Stimulated activated CD8-positive, alpha-beta memory T cell treated with anti-CD3 and anti-CD28 coated beads, Interleukin-12 subunit alpha, Interleukin-12 subunit beta, amount 100 ng/mL, for 1 hour (primary cell): Measurements from ENCODE around the gene OBSL1.

Source experiments
- DNase-seq: peaks from one replicate; pipeline ENCODE4 v3.0.0-alpha.2; 2020; ENCODE audit warnings: low read depth

OBSL1 gene

DNA sequence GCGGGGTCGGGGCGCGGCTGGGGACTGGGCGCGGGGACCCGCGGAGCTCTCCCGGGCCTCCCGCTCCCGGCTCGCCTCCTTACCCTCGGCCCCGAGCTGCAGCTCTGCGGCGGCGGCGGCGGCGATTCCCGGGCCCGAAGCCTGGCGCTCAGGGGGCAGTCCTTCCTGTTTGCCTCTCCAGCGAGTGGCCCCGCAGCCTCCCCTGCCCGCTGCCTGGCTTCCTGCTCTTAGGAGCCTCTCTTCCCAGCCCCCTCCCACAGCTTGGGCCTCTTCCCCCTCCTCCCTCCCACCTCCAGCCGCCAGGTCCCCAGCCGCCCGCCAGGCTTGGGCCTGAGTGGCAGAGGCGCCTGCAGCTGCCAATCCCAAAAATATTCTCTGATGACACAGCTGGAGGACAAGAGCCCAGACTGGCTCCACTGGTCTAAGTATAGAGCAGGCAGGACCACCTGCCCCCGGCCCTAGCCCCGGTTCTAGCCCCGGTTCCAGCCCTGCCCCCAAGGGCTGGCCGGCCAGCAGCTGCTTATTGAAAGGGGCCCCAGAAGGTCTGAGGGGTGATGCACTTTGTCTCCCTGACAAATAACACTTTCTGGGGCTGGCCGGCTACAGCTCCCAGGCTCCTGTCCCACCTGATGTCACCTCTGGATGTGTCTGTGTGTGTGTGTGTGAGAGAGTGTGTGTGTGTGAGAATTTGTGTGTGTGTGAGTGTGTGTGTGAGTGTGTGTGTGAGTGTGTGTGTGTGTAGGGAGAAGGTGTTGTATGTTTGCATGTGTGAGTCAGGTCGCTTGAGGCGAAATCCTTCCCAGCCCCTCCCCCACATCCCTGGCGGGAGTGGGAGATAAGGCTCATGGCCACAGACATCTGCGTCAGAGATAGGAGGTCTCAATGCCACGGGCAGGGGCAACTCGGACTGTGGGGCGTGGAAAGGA lies at the start of gene OBSL1:
OBSL1 (minus strand) TSS at position 229 of the 926 bp plus-strand sequence. CDS start 307 bp downstream, outside the sequence.
- DNase-seq: no peak

DNA sequence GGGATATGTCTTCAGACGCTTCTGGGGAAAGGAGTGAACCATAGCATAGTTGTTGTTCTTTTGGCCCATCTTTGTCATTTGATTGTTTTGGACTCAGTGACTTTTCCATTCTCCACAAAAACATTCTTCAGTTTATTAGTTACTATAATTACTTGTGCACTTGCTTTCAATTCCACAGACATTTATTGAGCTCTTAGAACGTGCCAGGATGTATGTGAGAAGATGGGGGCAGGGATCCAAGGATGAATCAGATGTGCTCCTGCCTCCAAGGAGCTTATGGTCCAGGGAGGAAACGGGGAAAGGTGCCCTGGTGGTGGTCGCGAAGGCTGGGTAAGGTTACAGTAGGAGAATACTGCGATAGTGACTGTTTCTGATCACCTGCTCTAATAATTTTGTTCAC lies 49.2 kb upstream of the OBSL1 start:
- DNase-seq: no peak

DNA sequence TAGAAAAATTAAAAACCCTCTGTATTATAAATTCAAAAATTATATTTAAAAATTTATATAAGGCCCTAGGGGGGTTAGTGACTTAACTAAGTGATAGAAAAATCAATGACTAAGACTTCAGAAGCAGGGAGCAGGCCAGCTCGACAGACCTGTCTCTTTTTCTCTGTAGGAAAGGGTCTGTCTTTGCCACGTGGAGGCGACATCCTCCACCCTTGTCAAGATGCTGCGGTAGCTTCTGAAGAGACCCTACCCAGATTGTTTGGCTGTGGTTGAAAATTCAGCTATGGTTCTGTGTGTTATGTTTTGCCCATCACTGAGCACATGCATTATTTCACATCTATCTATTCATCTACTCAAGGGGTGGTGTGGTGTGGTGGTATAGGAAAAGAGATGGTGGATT lies 47.9 kb upstream of the OBSL1 start:
- no peak for DNase-seq

DNA sequence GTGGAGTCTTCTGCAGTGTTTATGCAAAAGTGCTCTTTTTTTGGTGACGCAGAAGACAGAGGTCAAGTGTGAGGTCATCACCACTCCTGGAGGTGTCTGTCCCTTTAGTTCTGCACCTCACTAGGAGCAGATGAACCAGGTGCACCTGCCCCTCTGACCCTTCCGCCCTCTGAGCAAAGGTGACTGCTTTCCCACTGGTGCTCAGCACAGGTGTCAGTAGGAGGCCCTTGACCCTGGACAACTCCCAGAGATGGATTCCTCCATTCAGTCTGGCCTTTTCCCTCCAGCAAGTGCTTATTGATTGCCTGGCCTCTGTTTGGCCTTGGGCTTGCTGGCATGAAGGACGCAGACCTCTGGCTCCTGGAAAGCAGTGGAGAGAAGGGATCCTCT lies 47.4 kb upstream of the OBSL1 start:
- no peak for DNase-seq

DNA sequence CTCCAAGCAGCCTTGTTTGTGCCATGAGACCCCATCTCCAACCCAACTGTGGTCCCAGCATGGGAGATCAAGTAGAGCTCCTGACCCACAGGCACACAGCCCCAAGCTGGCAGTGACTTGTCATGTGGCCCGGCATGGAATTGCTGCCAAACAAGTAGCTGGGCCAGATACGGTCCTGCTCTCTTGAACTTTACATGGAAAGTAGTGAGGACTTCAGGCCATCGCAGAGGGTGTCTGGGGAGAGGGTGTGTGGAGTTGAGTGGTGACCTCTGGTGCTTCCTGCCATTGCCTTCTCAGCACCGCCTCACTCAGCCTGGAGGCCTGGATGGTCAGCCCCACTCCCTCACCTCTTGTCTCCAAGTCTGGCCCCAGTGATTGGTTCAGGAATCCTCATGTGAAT lies 45.2 kb upstream of the OBSL1 start:
- no peak for DNase-seq

DNA sequence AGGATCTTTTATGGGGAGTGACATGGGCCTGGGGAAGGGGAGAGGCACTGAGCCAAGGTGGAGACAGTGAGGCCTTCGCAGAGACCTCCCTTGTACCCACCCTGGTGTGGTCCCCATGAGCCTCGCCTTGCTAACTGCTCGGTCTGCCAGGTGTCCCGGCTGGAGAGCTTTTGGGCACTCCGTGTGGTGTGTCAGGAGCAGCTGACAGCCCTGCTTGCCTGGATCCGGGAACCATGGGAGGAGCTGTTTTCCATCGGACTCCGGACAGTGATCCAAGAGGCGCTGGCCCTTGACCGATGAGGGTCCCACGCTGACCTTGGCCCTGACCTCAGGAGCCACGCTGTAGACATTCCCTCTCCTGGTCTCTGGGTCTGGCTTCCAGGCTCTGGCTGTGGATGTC lies 44.6 kb upstream of the OBSL1 start:
- DNase-seq: no peak

DNA sequence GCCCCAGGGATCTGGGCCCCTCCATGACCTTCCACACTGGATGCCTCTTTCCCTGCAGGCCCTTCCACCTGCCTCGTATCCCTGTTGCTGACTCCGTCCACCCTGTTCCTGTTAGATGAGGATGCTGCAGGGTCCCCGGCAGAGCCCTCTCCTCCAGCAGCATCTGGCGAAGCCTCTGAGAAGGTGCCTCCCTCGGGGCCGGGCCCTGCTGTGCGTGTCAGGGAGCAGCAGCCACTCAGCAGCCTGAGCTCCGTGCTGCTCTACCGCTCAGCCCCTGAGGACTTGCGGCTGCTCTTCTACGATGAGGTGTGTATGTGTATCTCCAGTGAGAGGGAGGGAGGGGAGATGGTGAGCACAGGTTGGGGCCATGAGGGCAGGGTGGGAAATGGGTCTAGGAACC lies 43.7 kb upstream of the OBSL1 start:
- DNase-seq: no peak

DNA sequence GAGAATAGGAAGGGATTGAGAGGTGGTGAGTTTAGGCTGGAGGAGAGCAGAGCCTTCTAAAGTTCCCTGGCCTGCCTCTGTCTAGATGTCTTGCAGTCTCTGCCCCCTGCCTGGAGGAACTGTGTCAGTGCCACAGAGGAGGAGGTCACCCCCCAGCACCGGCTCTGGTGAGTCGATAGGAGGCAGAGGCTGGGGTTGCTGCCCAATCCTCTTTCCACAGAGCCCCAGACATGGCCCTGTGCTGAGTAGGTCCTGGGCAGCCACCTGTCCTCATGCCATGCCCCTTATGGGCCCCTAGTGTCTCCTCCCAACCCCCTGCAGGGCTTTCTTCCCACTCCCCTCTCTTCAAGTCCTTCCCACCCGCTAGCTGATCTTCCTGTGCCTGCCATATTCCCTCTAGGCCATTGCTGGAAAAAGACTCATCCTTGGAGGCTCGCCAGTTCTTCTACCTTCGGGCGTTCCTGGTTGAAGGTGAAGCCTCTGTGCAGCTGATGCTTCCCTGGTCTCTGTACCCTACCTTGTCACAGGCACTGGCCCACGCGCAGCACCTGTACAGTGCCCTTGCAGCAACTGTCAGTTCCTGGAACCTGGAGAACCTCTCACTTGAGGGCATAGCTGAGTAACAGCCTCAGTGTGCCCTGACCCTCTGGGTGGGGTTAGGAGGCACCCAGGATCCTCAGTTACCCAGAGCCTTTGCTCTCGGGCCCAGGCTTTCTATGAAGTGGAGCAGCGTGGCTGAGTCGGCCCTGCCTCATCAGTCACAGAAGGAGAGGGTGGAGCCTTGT lies 42.9 kb upstream of the OBSL1 start:
- DNase-seq: no peak

DNA sequence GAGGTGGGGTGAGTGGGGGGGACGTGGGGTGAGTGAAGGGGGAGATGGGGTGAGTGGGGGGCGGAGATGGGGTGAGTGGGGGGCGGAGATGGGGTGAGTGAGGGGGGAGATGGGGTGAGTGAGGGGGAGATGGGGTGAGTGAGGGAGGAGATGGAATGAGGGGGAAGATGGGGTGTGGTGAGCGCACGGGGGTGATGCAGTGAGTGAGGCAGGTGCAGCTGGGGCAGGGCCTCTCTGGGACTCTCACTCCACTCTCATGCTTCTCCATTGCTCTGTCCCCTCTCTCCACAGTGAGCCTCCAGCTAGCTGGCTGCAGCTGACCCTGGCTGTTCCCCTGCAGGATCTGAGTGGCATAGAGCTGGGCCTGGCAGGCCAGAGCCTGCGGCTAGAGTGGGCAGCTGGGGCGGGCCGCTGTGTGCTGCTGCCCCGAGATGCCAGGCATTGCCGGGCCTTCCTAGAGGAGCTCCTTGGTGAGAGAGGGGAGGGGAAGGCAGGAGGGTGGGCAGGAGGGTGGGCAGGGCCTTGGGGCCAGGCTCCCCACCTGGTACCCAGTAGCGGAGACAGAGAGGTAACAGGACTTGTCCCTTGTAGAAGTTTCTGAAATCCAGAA lies 42.2 kb upstream of the OBSL1 start:
- no peak for DNase-seq

DNA sequence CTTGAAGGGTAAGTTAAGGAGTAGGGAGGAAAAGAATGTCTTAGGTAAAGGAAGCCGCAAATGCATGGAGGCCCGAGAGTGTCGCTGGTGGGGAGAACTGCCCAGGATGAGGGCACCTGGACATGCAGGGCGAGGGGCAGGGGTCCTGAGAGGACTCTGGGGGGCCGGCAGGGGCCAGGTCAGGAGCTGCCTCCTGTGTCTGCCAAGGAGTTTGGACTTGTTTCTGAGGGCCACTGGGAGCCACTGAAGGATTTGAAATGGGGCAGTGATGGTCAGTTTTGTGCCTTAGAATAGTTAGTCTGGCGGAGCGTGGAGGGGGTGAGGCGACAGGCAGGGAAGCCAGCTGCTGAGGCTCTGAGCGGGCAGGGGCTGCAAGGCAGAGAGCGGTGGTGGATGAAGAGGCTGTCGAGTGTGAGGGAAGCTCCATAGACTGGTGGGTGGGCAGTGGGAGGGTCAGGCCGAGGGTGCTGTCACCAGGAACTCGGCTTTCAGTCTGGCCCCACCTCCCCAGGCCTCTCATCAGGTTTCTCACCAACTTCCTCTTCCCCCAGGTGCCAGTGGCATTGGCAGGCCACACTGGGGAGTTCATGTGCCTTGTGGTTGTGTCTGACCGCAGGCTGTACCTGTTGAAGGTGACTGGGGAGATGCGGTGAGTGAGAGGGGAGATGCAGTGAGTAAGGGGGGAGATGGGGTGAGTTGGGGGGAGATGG lies 41.4 kb upstream of the OBSL1 start:
- no peak for DNase-seq

DNA sequence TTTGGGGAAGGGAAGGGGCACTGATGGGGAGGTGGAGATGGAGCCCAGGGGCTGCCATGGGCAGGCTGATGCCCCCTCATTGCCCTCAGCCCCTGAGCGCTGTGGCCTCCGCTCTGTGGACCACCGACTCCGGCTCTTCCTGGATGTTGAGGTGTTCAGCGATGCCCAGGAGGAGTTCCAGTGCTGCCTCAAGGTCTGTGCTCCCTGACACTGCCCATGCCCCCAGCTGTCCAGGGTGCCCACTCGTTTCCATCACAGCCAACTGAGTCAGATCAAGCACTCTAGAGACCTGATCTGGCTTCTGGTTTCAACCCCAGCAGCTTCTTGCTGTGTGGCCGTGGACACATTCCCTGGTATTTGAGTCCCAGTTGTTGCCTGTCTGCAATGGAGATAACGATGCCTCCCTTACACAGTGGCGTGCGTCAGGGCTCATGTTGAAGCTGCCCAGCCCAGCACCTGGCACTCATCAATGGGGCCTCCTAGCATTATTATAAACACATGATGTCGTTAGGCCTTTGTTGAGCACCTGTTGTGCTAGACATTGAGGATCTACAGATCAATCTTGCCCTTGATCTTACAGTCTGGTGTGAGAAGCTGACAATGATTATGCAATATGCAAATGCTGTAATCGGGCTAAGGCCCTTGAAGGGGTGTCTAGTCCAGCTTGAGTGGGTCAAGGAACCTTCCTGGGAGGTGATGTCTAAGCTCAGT lies 40.7 kb upstream of the OBSL1 start:
- DNase-seq: no peak

DNA sequence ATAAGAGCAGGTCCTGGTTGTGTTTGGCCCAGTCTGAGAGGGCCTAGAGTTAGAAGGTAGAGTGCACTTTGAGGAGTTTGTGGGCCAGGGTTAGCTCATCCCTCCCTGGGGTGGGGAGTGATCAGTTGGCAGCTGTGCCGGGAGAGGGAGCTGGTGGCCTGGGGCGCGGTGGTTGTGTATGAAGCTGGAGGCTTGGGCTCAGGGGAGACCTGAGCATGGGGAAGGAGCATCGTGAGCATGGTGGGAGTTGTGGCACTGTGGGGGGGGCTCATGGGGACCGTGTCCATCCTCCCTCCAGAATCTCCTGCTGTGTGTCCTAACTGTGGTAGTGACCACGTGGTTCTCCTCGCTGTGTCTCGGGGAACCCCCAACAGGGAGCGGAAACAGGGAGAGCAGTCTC lies 40.0 kb upstream of the OBSL1 start:
- DNase-seq: no peak

DNA sequence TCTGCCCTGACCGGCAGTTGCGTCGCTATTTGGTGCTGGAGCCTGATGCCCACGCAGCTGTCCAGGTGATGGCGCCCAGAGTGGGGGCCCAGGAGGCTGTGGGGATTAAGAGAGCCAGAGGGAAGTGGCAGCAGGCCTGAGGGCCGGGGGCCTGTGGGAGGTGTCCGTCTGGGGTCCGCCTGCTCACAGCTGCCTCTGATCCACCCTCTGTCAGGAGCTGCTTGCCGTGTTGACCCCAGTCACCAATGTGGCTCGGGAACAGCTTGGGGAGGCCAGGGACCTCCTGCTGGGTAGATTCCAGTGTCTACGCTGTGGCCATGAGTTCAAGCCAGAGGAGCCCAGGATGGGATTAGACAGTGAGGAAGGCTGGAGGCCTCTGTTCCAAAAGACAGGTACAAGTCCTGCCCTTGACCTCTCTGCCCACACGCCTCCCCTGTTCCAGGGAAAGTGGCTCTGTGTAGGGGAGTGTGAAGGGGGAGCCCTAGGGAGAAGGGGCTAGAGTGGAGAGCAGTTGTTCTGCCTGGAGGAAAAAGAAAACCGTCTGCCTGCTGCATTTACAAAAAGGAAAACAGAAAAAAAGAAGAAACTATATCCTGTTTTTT lies 37.9 kb upstream of the OBSL1 start:
- DNase-seq: no peak

DNA sequence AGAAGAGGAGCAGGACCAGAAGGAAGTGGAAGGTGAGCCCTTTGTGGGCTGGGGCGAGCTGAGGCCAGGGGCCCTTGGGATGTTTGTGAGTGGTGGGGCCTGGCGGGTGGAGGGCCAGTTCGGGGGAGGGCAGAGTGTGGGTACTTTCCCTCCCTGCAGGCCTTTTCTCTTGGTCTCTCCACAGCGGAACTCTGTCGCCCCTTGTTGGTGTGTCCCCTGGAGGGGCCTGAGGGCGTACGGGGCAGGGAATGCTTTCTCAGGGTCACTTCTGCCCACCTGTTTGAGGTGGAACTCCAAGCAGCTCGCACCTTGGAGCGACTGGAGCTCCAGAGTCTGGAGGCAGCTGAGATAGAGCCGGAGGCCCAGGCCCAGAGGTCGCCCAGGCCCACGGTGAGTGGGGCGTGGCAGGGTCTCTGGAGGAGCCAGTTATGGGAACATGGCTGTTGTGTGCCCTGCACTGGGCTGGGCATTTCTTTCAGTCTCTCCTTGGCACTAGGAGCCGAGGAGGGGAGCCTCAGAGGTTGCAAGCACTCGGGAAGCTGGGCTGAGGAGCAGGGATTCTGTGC lies 37.1 kb upstream of the OBSL1 start:
- DNase-seq: no peak

DNA sequence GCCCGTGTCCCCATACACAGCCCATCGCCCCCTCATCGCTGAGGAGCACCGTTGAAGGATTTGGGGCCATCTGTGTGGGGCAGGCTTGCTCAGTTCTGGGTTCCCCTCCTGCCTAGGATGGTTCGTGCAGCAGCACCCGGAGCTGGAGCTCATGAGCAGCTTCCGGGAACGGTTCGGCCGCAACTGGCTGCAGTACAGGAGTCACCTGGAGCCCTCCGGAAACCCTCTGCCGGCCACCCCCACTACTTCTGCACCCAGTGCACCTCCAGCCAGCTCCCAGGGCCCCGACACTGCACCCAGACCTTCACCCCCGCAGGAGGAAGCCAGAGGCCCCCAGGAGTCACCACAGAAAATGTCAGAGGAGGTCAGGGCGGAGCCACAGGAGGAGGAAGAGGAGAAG lies 36.6 kb upstream of the OBSL1 start:
- DNase-seq: no peak

DNA sequence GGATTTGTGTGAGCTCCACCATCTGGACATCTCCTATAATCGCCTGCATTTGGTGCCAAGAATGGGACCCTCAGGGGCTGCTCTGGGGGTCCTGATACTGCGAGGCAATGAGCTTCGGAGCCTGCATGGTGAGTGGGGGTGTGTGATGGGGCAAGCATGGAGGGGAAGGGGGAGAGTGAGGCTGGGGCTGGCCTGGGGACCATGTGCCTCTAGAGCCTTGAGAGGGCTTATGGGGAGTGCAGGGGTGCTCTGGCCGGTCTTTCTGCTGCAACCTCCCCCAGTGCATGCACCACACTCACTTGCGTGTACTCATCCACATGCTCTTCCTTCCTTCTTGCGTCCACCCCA lies 34.2 kb upstream of the OBSL1 start:
- DNase-seq: no peak

DNA sequence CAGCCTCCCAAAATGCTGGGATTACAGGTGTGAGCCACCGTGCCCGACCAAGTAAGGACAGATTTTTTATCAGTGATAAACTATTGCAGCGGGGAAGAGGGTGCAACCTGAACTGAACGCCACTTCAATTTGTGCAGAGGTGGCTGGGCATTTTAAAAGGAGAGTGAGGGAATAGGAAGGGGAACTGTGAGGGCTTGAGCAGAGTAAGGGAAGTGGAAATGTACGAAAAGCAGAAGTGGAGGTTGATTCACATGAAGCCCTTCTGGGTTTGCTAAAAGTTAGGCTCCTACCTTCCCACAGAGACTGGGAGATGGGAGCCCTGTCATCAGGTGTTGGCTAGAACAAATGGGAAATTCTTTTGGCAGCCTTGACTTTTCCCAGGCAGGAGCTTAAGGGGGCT lies 32.4 kb upstream of the OBSL1 start:
- DNase-seq: no peak

DNA sequence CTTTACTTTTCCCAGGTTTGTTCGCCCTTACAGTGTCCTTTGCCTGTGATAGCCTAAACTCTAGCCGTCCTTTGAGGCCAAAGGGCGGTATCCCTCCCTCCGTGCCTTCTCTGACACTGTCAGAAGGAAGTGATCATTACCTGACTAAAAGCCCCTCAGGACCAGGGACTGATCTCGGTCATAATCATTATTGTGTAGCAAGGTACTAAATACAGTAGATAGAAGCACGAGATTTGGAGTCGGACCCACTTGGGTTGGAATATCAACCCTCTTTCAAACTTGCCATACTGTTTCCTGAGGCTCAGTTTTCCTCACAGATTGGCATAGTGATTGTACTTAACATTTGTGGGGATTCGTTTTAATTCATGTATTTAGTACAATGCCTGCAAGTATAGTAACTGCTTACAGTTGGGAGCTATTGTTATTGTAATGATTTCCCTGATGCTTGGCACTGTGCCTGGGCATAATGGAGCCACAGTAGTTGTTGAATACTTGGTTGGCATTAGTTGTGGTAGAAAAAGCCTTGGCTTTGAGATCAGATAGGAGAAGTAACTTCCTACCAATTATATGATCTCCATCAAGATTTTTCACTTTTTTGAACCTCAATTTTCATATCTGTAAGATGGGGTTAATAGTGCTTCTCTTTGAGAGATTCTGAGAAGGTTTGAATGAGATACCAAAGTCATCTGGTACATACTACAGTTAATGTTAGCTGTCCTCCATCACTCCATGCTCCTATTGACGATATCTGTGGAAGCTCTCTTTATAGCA lies 27.2 kb upstream of the OBSL1 start:
- DNase-seq: no peak

DNA sequence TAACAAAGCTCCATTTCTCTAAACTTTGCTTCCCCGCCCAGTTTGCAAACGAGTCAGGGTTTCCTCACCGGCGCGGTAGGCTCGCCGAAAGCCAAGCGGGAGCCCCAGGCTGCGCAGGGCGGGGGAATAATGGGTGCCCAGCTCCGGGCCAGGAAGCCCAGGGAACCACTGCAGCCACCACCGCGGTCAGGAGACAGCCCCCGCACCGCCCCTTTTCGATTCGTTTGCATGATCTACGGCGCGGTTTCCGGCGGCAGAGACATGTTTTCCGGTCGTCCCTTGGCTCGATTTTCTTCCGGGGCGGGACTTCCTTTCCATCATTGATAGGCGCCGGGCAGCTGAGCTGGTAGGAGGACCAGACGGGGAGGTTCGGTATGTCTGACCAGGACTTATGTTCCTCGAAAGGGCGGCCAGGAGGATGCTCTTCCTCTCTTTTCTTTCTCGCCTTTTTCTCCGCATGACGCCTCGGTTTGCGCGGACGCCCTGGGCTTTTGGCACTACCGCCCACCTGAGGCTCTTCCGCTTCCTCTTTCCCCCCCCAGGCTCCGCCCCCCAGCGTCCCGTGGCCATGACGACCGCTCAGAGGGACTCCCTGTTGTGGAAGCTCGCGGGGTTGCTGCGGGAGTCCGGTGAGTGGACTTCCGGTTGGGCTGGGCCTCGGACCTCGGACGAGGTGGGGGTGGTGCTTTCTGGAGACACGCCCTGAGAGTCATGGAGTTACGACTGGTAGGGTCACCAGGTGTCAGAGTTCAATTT lies 26.4 kb upstream of the OBSL1 start, which contains the start of gene STK11IP:
STK11IP (plus strand) TSS at position 306 of the 756 bp plus-strand sequence; CDS start at position 569, 263 bp downstream.
- peak; percentile 83 for DNase-seq
